ENCODE results near the gene CCNL2.

GRCh38 chr1:1347663-1348419 lies 51.3 kb downstream of the CCNL2 start:
- TF ChIP-seq CTCF (IDR thresholded peaks at IDR 0.05; ENCODE audit: low read length) (no peak), EZH2 (optimal IDR thresholded peaks at IDR 0.05; ENCODE audit: low read depth, low read length) (no peak), EZH2phosphoT487 (IDR thresholded peaks at IDR 0.05; ENCODE audit: low read length) (no peak)
